Dermis microvascular lymphatic vessel endothelial cell (primary cell): ENCODE measurements around the gene ICAM5. TPM values are rescaled to one million over a fixed set of nuclear protein-coding genes. Genes with fewer than 3 reads are reported as not detected.

ENCODE experiments used
- DNase-seq, 2 donors: peaks; one replicate each; pipeline versions ENCODE4 v3.0.0 to v3.0.0-alpha.2; 2010; ENCODE audit warnings: low read depth in 2 of 2
- total RNA-seq: library from RNA; depleted of rRNA; stranded (reverse); fragments of >200 nt; gene quantifications from 2 replicates; pipeline ENCODE4 v1.2.1, GENCODE V29; 2014

ICAM5 gene
- total RNA-seq, 1 donor from 2014 or later = under 0.01 TPM

- no peak for DNase-seq
Observed at GRCh38 chr19:10339380-10339960, 49.7 kb downstream of the ICAM5 start, which contains the start of gene ICAM3. ICAM3 (minus strand) TSS chr19:10339624; CDS start chr19:10339614, 10 bp downstream.

DNA sequence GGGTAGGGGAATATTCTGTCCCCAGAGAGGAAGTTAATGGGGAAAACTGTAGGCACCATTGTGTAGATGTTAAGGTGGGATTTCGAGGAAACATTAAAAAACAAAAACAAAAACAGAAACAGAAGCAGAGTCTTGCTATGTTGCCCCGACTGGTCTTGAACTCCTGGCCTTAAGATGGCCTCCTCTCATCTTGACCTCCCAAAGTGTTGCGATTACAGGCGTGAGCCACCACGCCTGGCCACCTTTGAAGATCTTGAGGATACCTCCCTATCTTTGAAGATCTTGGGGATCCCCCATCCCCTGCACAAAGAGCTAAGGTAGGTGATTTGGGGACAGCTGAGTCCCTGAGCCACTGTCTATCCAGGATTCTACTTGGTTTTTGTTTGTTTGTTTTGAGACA is 50.2 kb downstream of the ICAM5 start:
- no peak for DNase-seq

- no peak for DNase-seq
Observed at GRCh38 chr19:10343495-10343894, 53.7 kb downstream of the ICAM5 start.

DNA sequence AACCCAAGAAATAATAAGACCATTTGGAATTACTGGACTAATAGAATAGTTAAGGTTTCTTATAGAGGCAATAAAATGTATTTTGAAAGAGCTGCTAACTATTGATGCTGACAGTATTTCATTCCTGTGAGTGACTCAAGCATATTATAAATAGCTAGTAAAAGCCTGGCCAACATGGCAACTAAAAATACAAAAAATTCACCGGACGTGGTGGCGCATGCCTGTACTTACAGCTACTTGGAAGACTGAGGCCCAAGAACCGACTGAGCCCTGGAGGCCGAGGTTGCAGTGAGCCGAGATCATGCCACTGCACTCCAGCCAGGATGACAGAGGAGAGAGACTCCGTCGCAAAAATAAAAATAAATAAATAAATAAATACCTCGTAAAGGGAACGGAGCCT is 55.0 kb downstream of the ICAM5 start:
- DNase-seq = no peak

Other genes with a start within 250 kb of the ICAM5 start
- 14.0 and 22.5 TPM in 2 replicates for gene SHFL, start 203.6 kb upstream of the ICAM5 start, total RNA-seq
- 0.13 and 0.25 TPM in 2 replicates for gene ANGPTL6, start 187.3 kb upstream of the ICAM5 start, total RNA-seq
- gene PPAN, start 183.6 kb upstream of the ICAM5 start, total RNA-seq = 16.3 and 20.4 TPM in 2 replicates
- 1.5 and 2.4 TPM in 2 replicates for gene P2RY11, start 178.3 kb upstream of the ICAM5 start, total RNA-seq
- gene EIF3G, start 170.1 kb upstream of the ICAM5 start, total RNA-seq = 244 and 260 TPM in 2 replicates
- gene DNMT1, start 95.0 kb upstream of the ICAM5 start, total RNA-seq = 21.0 and 22.7 TPM in 2 replicates
- gene S1PR2, start 58.6 kb upstream of the ICAM5 start, total RNA-seq = 0.39 and 0.76 TPM in 2 replicates
- gene MRPL4, start 37.7 kb upstream of the ICAM5 start, total RNA-seq = 17.1 and 20.7 TPM in 2 replicates
- gene ICAM1, start 18.8 kb upstream of the ICAM5 start, total RNA-seq = 5.8 and 7.8 TPM in 2 replicates
- gene ICAM4, start 3.0 kb upstream of the ICAM5 start, total RNA-seq = 0.13 and 0.26 TPM in 2 replicates
- gene ZGLP1, start 19.9 kb downstream of the ICAM5 start, total RNA-seq = 0.13 and 0.38 TPM in 2 replicates
- gene FDX2, start 26.1 kb downstream of the ICAM5 start, total RNA-seq = 14.6 and 15.4 TPM in 2 replicates
- gene RAVER1, start 43.6 kb downstream of the ICAM5 start, total RNA-seq = 5.4 and 8.3 TPM in 2 replicates
- gene ICAM3, start 49.7 kb downstream of the ICAM5 start, total RNA-seq = 6.2 and 8.7 TPM in 2 replicates
- 57.0 and 66.2 TPM in 2 replicates for gene TYK2, start 90.6 kb downstream of the ICAM5 start, total RNA-seq
- 219 and 250 TPM in 2 replicates for gene CDC37, start 113.6 kb downstream of the ICAM5 start, total RNA-seq
- gene PDE4A, start 130.6 kb downstream of the ICAM5 start, total RNA-seq = 1.3 and 3.7 TPM in 2 replicates
- 72.1 and 95.3 TPM in 2 replicates for gene KEAP1, start 213.4 kb downstream of the ICAM5 start, total RNA-seq
- gene S1PR5, start 227.5 kb downstream of the ICAM5 start, total RNA-seq = 0.13 TPM in 1 of 2 replicates, not detected in the other